CD14-positive monocyte (primary cell): Measurements from ENCODE around the gene NPLOC4. TPM values are rescaled to one million over a fixed set of nuclear protein-coding genes. Genes with fewer than 3 reads are reported as not detected.

Source experiments
- DNase-seq, 3 donors: peaks; one replicate each; pipeline ENCODE4 v3.0.0-alpha.2; 2011 to 2022
- H2AFZ ChIP-seq: 2 replicates; pipeline ENCODE4 v1.6.0; 2012; ENCODE audit warnings: mild to moderate bottlenecking, low read depth, low read length, inconsistent platforms; ENCODE audit not compliant: insufficient read depth, poor library complexity, severe bottlenecking
- H3K27ac ChIP-seq, 2 donors: 1 replicate in 1 of 2; 2 replicates in 1 of 2; pipeline ENCODE4 v1.5.1; 2012 to 2013; ENCODE audit warnings: low read length in 2 of 2, control low read depth in 1 of 2, inconsistent platforms in 1 of 2, low read depth in 1 of 2, mild to moderate bottlenecking in 1 of 2
- H3K27me3 ChIP-seq, 2 donors: one replicate each; pipeline versions ENCODE4 v1.6.0 to v1.6.1; 2011 to 2013; ENCODE audit warnings: low read length in 2 of 2; ENCODE audit not compliant: control insufficient read depth in 2 of 2, insufficient read depth in 2 of 2
- H3K36me3 ChIP-seq, 2 donors: replicated peaks in 1 of 2; 1 replicate in 1 of 2; 2 replicates in 1 of 2; pipeline versions ENCODE4 v1.5.1 to v1.6.1; 2012 to 2013; ENCODE audit warnings: low read length in 2 of 2, control low read depth in 1 of 2, inconsistent platforms in 1 of 2, mild to moderate bottlenecking in 1 of 2; ENCODE audit not compliant: insufficient read depth in 2 of 2, control insufficient read depth in 1 of 2
- H3K4me1 ChIP-seq, 2 donors: 1 replicate in 1 of 2; 2 replicates in 1 of 2; pipeline versions ENCODE4 v1.5.1 to v1.6.1; 2012 to 2013; ENCODE audit warnings: low read length in 2 of 2, control low read depth in 1 of 2, inconsistent platforms in 1 of 2, mild to moderate bottlenecking in 1 of 2, moderate library complexity in 1 of 2; ENCODE audit not compliant: insufficient read depth in 2 of 2, control insufficient read depth in 1 of 2
- H3K4me2 ChIP-seq: replicated peaks from 2 replicates; pipeline ENCODE3; 2012; ENCODE audit warnings: low read length, moderate library complexity, mild to moderate bottlenecking; ENCODE audit not compliant: poor library complexity, severe bottlenecking; ENCODE audit errors: extremely low read depth
- H3K4me3 ChIP-seq, 3 experiments: fragments of 200-600 bp in 1 of 3; sonication (generic) in 1 of 3; replicated peaks in 1 of 3; 1 replicate in 2 of 3; 2 replicates in 1 of 3; pipeline ENCODE4 v1.5.1; 2011 to 2013; ENCODE audit warnings: low read length in 3 of 3, mild to moderate bottlenecking in 3 of 3, control low read depth in 2 of 3, low read depth in 2 of 3, inconsistent platforms in 1 of 3, moderate library complexity in 1 of 3
- H3K79me2 ChIP-seq: 2 replicates; pipeline ENCODE4 v1.6.0; 2012; ENCODE audit warnings: mild to moderate bottlenecking, control low read depth, inconsistent platforms, low read length, moderate library complexity; ENCODE audit not compliant: insufficient read depth
- H3K9ac ChIP-seq: 2 replicates; pipeline ENCODE4 v1.6.0; 2017; ENCODE audit warnings: low read length, mild to moderate bottlenecking; ENCODE audit not compliant: insufficient read depth, poor library complexity, severe bottlenecking
- H3K9me3 ChIP-seq, 2 donors: replicated peaks in 1 of 2; 1 replicate in 1 of 2; 2 replicates in 1 of 2; pipeline versions ENCODE4 v1.5.1 to v1.6.1; 2012 to 2013; ENCODE audit warnings: low read length in 2 of 2, control low read depth in 1 of 2; ENCODE audit not compliant: control insufficient read depth in 1 of 2, insufficient read depth in 1 of 2
- H4K20me1 ChIP-seq: 2 replicates; pipeline ENCODE4 v1.6.0; 2012; ENCODE audit warnings: mild to moderate bottlenecking, low read length, control low read depth, moderate library complexity; ENCODE audit not compliant: insufficient read depth
- H3K27ac Mint-ChIP-seq, 7 donors: one replicate each; pipeline ENCODE4 v1.8.0; 2020; ENCODE audit warnings: mild to moderate bottlenecking in 7 of 7, mixed read lengths in 7 of 7, moderate library complexity in 6 of 7, inconsistent platforms in 2 of 7
- H3K27me3 Mint-ChIP-seq, 3 donors: one replicate each; pipeline ENCODE4 v1.8.0; 2021 to 2022; ENCODE audit warnings: low read depth in 3 of 3, mild to moderate bottlenecking in 3 of 3, mixed read lengths in 3 of 3, moderate library complexity in 3 of 3, inconsistent platforms in 1 of 3
- H3K36me3 Mint-ChIP-seq, 2 donors: one replicate each; pipeline ENCODE4 v1.8.0; 2020; ENCODE audit warnings: mixed read lengths in 2 of 2, inconsistent platforms in 1 of 2, mild to moderate bottlenecking in 1 of 2
- H3K4me1 Mint-ChIP-seq: one replicate; pipeline ENCODE4 v1.8.0; 2020; ENCODE audit warnings: mild to moderate bottlenecking, mixed read lengths
- H3K4me3 Mint-ChIP-seq, 2 donors: one replicate each; pipeline ENCODE4 v1.8.0; 2020; ENCODE audit warnings: mild to moderate bottlenecking in 2 of 2, mixed read lengths in 2 of 2, moderate library complexity in 1 of 2
- H3K9me3 Mint-ChIP-seq, 7 donors: one replicate each; pipeline ENCODE4 v1.8.0; 2020 to 2022; ENCODE audit warnings: mixed read lengths in 7 of 7, mild to moderate bottlenecking in 6 of 7, moderate library complexity in 6 of 7, inconsistent platforms in 2 of 7
- WGBS: methylation state at CpG from one replicate; pipeline ENCODE4 v1.1.5; 2013; ENCODE audit warnings: missing lambda C conversion rate; ENCODE audit not compliant: insufficient coverage; 5-methylcytosine and 5-hydroxymethylcytosine counted together
- intact Hi-C, 2 donors: fragments of 100-400 bp; cut with micrococcal nuclease; formaldehyde crosslinking; loops; one replicate each; pipeline versions ENCODE4 v1.15.0 to v1.15.1; 2023
- polyA plus RNA-seq, 3 donors: library from polyadenylated mRNA; depleted of rRNA in 1 of 3; unstranded in 2 of 3; stranded (reverse) in 1 of 3; fragments of 300-500 nt in 2 of 3; fragments of >200 nt in 1 of 3; fragmentation: Illumina TruSeq in 2 of 3; gene quantifications; 1 replicate in 2 of 3; 2 replicates in 1 of 3; pipeline ENCODE4 v1.2.3, GENCODE V29; 2012 to 2021
- TF ChIP-seq, protein P1 (sequence below): fragments of 200-600 bp; IDR thresholded peaks from one replicate; pipeline ENCODE4 v1.8.0; 2022; ENCODE audit warnings: antibody characterized with exemption, mild to moderate bottlenecking

The NPLOC4 gene
- polyA plus RNA-seq, 3 donors, result 92.1 to 112 (median 106) TPM

DNA sequence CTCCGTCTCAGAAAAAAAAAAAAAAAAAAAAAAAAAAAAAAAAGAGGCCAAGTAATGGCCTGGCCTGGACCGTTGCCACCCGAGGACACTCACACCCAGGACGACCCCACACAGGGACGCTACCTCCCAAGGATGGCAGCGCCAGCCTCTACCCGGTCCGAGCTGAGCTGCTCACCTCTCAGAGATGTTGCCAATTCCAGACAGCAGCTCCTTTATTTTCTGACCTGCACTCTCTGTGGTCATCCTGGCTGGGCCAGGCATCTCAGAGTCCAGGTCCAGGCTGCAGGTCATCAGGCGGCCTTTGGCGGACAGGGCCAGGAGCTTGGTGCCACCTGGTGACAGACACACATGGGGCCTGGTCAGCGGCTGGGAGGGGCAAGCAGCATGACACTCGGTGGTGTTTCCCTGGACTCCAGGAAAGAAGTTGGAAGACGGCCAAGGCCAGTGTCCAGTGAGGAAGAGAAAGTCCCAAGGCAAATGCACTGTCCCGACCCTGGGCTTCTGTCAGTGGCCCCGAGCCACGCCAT is 87.8 kb downstream of the NPLOC4 start:
- intact Hi-C loops, result no loop called here
- no peak overlapping the region for H2AFZ ChIP-seq
- Mint-ChIP-seq H3K36me3 (peaks cover 37 to 70% of the 10 kb centered on the region in 2 donors), H3K27me3 (peaks cover 0 to 1% (median 0%) of the 10 kb centered on the region in 3 donors), H3K4me1 (peaks cover 22% of the 10 kb centered on the region), H3K9me3 (peaks cover 0 to 2% (median 0%) of the 10 kb centered on the region in 7 donors), H3K4me3 (peak overlapping the region in 1 of 2 donors; percentile 48), H3K27ac (peak overlapping the region in 1 of 7 donors; percentile 37)
- 97% methylated on average over 16 of the region's 16 CpGs for WGBS
- no peak overlapping the region for H3K27ac ChIP-seq
- H3K4me1 ChIP-seq, result peaks cover 23 to 29% of the 10 kb centered on the region in 2 donors
- no peak overlapping the region for H3K4me2 ChIP-seq
- TF ChIP-seq, protein P1, sequence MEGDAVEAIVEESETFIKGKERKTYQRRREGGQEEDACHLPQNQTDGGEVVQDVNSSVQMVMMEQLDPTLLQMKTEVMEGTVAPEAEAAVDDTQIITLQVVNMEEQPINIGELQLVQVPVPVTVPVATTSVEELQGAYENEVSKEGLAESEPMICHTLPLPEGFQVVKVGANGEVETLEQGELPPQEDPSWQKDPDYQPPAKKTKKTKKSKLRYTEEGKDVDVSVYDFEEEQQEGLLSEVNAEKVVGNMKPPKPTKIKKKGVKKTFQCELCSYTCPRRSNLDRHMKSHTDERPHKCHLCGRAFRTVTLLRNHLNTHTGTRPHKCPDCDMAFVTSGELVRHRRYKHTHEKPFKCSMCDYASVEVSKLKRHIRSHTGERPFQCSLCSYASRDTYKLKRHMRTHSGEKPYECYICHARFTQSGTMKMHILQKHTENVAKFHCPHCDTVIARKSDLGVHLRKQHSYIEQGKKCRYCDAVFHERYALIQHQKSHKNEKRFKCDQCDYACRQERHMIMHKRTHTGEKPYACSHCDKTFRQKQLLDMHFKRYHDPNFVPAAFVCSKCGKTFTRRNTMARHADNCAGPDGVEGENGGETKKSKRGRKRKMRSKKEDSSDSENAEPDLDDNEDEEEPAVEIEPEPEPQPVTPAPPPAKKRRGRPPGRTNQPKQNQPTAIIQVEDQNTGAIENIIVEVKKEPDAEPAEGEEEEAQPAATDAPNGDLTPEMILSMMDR, result no peak
- H3K9me3 ChIP-seq, result no peaks in the 10 kb centered on the region
- peaks cover 23% of the 10 kb centered on the region for H4K20me1 ChIP-seq
- H3K36me3 ChIP-seq, result peaks cover 58 to 62% of the 10 kb centered on the region in 2 donors
- no peak for DNase-seq
- no peak overlapping the region for H3K9ac ChIP-seq
- H3K4me3 ChIP-seq, result no peak overlapping the region
- H3K79me2 ChIP-seq, result peaks cover 42% of the 10 kb centered on the region
- H3K27me3 ChIP-seq, result no peaks in the 10 kb centered on the region

GRCh38 chr17:81547614-81547982 is 89.3 kb downstream of the NPLOC4 start:
- Mint-ChIP-seq H3K36me3 (peaks cover 48 to 85% of the 10 kb centered on the region in 2 donors), H3K27me3 (peaks cover 0 to 1% (median 0%) of the 10 kb centered on the region in 3 donors), H3K27ac (no peak overlapping the region), H3K9me3 (peaks cover 0 to 2% (median 0%) of the 10 kb centered on the region in 7 donors), H3K4me3 (no peak overlapping the region), H3K4me1 (peaks cover 11% of the 10 kb centered on the region)
- peaks cover 15% of the 10 kb centered on the region for H4K20me1 ChIP-seq
- peaks cover 32% of the 10 kb centered on the region for H3K79me2 ChIP-seq
- TF ChIP-seq, protein P1, result no peak
- peaks cover 72 to 77% of the 10 kb centered on the region in 2 donors for H3K36me3 ChIP-seq
- WGBS, result 96% methylated on average over 14 of the region's 14 CpGs
- intact Hi-C loops, result no loop called here
- DNase-seq, result no peak
- H3K27me3 ChIP-seq, result no peaks in the 10 kb centered on the region
- no peak overlapping the region for H2AFZ ChIP-seq
- H3K4me1 ChIP-seq, result peaks cover 11 to 14% of the 10 kb centered on the region in 2 donors
- H3K9ac ChIP-seq, result no peak overlapping the region
- no peak overlapping the region for H3K4me2 ChIP-seq
- no peak overlapping the region for H3K27ac ChIP-seq
- H3K4me3 ChIP-seq, result no peak overlapping the region
- no peaks in the 10 kb centered on the region for H3K9me3 ChIP-seq
